Effector memory CD4-positive, alpha-beta T cell (primary cell): ENCODE results near the gene ABLIM2.

ENCODE experiments used
- DNase-seq, 3 donors: peaks; one replicate each; pipeline ENCODE4 v3.0.0-alpha.2; 2020
- H3K27ac ChIP-seq: 2 replicates; pipeline ENCODE4 v1.7.0; 2013; ENCODE audit warnings: mild to moderate bottlenecking, low read length, moderate library complexity; ENCODE audit not compliant: insufficient read depth, poor library complexity, severe bottlenecking
- H3K27me3 ChIP-seq: replicated peaks from 2 replicates; pipeline ENCODE4 v1.7.0; 2013; ENCODE audit warnings: mild to moderate bottlenecking, low read length; ENCODE audit not compliant: insufficient read depth, control insufficient read depth, poor library complexity, severe bottlenecking
- H3K36me3 ChIP-seq: 2 replicates; pipeline ENCODE4 v1.7.0; 2013; ENCODE audit warnings: mild to moderate bottlenecking, low read length, moderate library complexity; ENCODE audit not compliant: control insufficient read depth, insufficient read depth
- H3K4me1 ChIP-seq: 2 replicates; pipeline ENCODE4 v1.7.0; 2013; ENCODE audit warnings: low read length, mild to moderate bottlenecking; ENCODE audit not compliant: control insufficient read depth, insufficient read depth, poor library complexity, severe bottlenecking
- H3K4me3 ChIP-seq: 2 replicates; pipeline ENCODE4 v1.7.0; 2013; ENCODE audit warnings: low read length, low read depth, mild to moderate bottlenecking; ENCODE audit not compliant: insufficient read depth, poor library complexity, severe bottlenecking
- H3K9me3 ChIP-seq: 2 replicates; pipeline ENCODE4 v1.7.0; 2013; ENCODE audit warnings: mild to moderate bottlenecking, low read length, moderate library complexity; ENCODE audit not compliant: control insufficient read depth

The ABLIM2 gene

DNA sequence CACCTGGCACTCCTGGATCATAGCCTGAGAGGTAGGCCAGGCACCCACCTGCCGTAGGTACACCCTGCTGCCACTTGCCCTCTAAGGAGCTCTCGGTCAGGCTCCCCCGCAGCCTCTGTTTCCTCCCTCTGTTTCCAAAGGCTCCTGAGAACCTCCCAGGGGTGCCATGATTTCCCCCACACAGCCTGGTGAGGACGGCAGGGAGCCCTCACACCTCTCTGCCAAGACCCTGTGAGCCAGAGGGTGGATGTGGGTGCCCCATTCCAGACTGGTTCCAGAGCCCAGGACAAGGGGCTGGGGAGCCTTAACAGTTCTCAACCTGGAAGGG lies 1.6 kb upstream of the ABLIM2 start:
- Histone ChIP-seq H3K4me1 (peaks cover 15% of the 10 kb centered on the region), H3K27ac (no peak overlapping the region), H3K36me3 (no peaks in the 10 kb centered on the region), H3K27me3 (no peaks in the 10 kb centered on the region), H3K9me3 (no peaks in the 10 kb centered on the region), H3K4me3 (no peak overlapping the region)
- no peak for DNase-seq

DNA sequence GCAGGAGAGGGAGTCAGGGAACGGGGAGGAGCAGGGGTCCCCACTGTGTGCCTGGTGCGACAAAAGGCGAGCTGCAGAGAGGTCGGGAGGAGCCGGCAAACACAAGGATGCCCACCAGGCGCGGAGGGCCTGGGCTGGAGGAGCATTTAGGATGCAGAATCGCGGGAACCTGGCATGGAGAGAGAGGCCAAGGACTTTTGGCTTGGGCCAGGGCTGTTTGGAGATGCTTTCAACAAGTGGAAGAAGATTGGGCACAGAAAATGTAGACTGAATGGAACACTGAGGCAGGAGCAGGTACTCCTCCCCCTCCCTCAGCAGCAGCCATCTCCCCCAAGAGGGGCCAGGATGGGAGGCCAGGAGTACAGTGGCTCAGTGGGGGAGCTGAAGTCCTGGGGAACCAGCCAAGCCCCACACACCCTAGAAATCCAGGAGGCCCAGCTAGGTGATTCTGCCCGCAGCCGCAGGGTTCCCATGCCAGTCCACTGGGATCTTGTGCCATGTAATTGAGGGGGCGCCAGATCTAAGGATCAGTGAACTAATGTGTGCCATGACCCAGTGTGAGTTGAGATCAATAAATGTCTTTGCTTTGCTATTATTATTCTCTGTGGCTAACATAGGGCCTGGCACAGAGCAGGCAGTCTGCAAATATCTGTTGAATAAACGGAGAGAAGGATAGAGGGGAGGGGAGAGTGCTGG lies 1.1 kb upstream of the ABLIM2 start:
- Histone ChIP-seq H3K9me3 (no peaks in the 10 kb centered on the region), H3K4me1 (peaks cover 15% of the 10 kb centered on the region), H3K27me3 (no peaks in the 10 kb centered on the region), H3K36me3 (no peaks in the 10 kb centered on the region), H3K4me3 (peak overlapping the region; percentile 85), H3K27ac (peak overlapping the region; percentile 57)
- DNase-seq: no peak

DNA sequence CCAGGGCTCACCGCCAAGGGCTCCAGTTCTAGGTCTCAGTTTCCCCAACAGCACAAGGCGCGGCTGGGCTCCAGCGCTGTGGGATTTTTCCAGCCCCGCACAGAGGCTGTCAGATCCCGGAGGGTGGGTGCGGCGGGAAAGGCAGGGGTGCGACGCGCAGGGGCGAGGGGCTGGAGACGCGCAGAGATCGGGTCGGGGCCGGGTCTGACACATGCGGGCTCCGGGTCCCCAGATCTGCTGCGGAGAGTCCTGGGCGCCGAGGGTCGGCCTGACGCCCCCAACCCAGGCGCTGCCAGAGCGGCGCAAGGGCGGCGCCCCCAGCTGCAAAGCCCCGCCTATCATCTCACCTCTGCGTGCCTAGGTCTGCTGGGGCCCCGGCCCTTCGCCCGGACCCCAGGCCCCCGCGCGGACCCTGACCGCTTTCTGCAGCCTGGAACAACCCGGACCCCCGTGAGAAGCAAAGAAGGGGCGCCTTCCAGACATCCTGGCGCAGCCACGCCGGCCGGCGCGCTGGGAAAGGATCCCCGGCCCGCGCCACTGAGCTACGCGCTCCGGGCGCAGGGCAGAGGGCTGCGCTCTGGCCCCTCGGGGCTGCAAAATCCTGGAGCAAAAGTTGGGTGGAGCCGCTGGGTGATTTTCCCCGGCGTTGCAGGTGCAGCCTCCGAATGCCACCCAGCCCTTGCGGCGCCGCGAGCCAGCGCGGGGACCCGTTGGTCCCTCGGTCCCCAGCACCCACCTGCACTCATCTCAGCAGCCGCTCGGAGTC lies 486 bp downstream of the ABLIM2 start:
- Histone ChIP-seq H3K27me3 (no peaks in the 10 kb centered on the region), H3K36me3 (no peaks in the 10 kb centered on the region), H3K4me3 (peak overlapping the region; percentile 91), H3K27ac (no peak overlapping the region), H3K4me1 (peaks cover 15% of the 10 kb centered on the region), H3K9me3 (no peaks in the 10 kb centered on the region)
- no peak for DNase-seq

DNA sequence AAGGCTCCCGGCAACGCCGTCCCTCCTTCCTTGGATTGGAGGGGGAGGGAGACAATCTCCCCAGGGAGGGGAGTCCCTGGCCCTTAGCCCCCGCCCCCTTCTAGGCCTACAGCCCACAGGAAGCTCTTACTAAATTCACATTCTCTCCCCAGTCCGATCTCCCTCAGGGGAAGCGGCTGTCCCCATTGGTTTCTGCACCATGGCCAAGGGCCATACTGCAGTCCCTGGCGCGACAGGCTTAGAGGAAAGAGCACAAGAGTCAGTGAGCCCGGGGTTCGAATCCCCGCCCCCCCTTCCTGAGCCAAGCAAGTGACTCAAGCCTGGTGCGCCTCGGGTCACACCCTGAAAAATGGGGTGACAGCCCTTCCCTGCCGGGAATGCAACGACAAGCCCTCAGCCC lies 1.1 kb downstream of the ABLIM2 start:
- Histone ChIP-seq H3K27ac (no peak overlapping the region), H3K4me1 (peaks cover 15% of the 10 kb centered on the region), H3K4me3 (peak overlapping the region; percentile 91), H3K9me3 (no peaks in the 10 kb centered on the region), H3K36me3 (no peaks in the 10 kb centered on the region), H3K27me3 (no peaks in the 10 kb centered on the region)
- DNase-seq: no peak

DNA sequence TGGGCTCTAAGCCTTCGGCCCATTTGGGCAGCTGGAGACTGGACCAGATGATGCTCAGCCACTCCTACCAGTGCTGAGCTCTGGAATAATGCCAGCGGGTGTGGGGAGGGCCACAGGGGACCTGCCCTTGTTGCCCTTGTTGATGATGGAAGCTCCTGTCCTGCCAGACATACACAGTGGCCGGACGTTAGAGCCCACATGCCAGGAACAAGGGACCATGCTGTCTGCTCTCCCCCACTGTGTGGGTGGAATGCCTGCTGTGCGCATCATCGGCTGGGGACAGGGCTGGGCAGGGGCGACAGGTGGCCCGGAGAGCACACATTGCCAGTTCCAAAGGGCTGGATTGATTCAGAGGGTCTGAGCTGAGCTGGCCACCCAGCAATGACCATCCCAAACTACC lies 2.0 kb downstream of the ABLIM2 start:
- no peaks in the 10 kb centered on the region for H3K36me3 ChIP-seq
- no peak overlapping the region for H3K4me3 ChIP-seq
- H3K9me3 ChIP-seq: no peaks in the 10 kb centered on the region
- H3K4me1 ChIP-seq: peaks cover 15% of the 10 kb centered on the region
- DNase-seq: no peak
- H3K27ac ChIP-seq: no peak overlapping the region
- no peaks in the 10 kb centered on the region for H3K27me3 ChIP-seq

DNA sequence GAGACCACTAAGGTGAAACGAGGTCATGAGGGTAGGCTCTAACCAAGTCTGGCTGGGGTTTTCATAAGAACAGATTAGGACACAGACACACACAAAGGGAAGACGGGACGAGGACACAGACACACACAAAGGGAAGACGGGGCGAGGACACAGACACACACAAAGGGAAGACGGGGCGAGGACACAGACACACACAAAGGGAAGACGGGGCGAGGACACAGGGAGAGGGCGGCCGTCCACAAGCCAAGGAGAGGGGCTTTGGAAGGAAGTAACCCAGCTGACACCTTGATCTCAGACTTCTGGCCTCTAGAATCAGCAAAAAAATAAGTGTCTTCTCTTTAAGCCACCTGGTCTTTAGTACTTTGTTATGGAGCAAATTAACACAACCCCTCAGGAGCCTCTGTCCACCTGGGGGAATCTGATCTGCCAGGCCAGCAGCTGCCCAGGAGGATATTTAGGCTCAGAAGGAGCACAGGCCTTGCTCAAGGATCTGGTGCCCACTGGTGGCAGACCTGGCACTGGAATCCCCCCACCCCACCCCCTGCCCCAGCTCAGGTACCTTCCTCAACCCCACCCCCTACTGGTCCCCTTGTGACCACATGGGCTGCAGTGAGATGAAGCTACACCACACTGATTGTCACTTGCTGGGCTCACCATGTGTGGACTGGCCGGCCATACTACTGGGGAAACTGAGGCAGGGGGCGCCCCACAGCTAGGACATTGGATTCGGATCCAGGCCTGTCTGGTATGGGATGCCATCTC lies 2.8 kb downstream of the ABLIM2 start:
- H3K4me3 ChIP-seq: no peak overlapping the region
- no peaks in the 10 kb centered on the region for H3K9me3 ChIP-seq
- no peaks in the 10 kb centered on the region for H3K27me3 ChIP-seq
- H3K27ac ChIP-seq: no peak overlapping the region
- DNase-seq: no peak
- H3K36me3 ChIP-seq: no peaks in the 10 kb centered on the region
- H3K4me1 ChIP-seq: peaks cover 15% of the 10 kb centered on the region

DNA sequence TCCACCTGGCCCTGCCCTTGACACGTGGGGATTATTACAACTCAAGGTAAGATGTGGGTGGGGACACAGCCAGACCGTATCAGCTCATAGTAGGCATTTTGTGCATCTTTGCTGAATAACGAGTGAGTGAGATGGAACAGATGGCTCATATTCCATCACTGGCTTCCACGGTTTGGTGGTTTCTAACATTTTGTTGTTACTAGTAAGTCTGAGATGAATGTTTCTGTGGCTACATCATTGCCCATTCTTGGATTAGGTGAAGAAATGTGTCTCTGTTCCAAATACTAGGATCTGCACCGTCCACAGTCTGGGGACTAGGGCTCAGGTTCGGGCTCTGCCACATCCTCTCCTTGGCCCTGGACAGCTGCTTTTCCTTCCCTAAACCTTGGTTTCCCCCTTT lies 3.6 kb downstream of the ABLIM2 start:
- Histone ChIP-seq H3K27ac (no peak overlapping the region), H3K36me3 (no peaks in the 10 kb centered on the region), H3K4me3 (no peak overlapping the region), H3K27me3 (no peaks in the 10 kb centered on the region), H3K9me3 (no peaks in the 10 kb centered on the region), H3K4me1 (peaks cover 15% of the 10 kb centered on the region)
- no peak for DNase-seq

GRCh38 chr4:8153441-8153840 lies 5.2 kb downstream of the ABLIM2 start:
- no peaks in the 10 kb centered on the region for H3K36me3 ChIP-seq
- no peak overlapping the region for H3K4me3 ChIP-seq
- H3K27me3 ChIP-seq: no peaks in the 10 kb centered on the region
- H3K9me3 ChIP-seq: no peaks in the 10 kb centered on the region
- DNase-seq: no peak
- H3K4me1 ChIP-seq: peaks cover 8% of the 10 kb centered on the region
- no peak overlapping the region for H3K27ac ChIP-seq

GRCh38 chr4:8152865-8153257 lies 5.8 kb downstream of the ABLIM2 start:
- Histone ChIP-seq H3K4me1 (peaks cover 6% of the 10 kb centered on the region), H3K27ac (no peak overlapping the region), H3K36me3 (no peaks in the 10 kb centered on the region), H3K27me3 (no peaks in the 10 kb centered on the region), H3K9me3 (no peaks in the 10 kb centered on the region), H3K4me3 (no peak overlapping the region)
- no peak for DNase-seq
